HT1080 (cell line): ENCODE data around the gene SUCLA2. TPM values are rescaled to one million over a fixed set of nuclear protein-coding genes. Genes with fewer than 3 reads are reported as not detected.
"Not testable (repeated sequence)": the region's sequence is repeated elsewhere in the genome, so short reads cannot be mapped to it uniquely, and the experiment has no call there.

Experiments
- DNase-seq: peaks from one replicate; pipeline ENCODE4 v3.0.0-alpha.2; 2015; ENCODE audit warnings: low read depth
- total RNA-seq: library from RNA; depleted of rRNA; stranded (reverse); fragments of >200 nt; shearing (Covaris generic); gene quantifications from 2 replicates; pipeline ENCODE4 v1.2.3, GENCODE V29; 2014

The SUCLA2 gene
- total RNA-seq, 1 experiment from 2014 or later = 37.3 TPM

DNA sequence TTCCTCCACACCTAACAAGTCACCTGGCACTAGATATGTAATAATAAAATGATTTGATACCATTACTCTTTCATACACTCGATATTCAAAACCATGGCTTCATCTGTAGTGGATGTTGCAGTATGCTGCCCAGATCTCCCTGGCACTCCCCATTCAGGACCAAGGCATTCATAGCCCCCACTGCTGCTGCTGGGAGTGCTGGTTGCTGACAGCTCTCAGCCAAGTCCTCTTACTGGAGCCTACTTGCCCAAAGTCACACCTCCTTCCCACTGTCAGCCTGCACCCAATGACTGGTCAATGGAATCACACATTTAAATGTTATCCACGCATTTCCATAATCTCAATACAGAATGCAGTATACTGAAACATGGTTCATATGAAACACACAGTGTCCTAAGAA lies 3.7 kb downstream of the SUCLA2 start:
- no peak for DNase-seq

DNA sequence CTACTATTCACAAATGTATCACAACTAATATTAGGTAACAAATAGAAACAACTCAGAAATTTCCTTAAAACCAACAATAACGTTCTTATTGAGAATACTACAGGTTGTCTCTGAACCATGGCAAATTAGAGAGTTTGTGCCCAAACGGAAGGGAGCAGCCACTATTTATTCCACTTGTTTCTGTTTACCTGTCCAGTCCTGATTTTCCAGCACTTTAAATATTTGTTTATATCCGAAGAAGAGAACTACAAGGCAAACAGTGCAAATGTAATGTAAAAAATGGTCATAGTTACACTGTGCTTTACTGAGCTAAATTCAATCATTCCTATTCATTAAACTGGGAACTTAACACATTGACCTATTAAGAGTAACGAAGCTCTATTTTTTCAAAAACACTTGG lies 9.2 kb downstream of the SUCLA2 start:
- DNase-seq = no peak

GRCh38 chr13:47990920-47991466 lies 10.1 kb downstream of the SUCLA2 start:
- no peak for DNase-seq

DNA sequence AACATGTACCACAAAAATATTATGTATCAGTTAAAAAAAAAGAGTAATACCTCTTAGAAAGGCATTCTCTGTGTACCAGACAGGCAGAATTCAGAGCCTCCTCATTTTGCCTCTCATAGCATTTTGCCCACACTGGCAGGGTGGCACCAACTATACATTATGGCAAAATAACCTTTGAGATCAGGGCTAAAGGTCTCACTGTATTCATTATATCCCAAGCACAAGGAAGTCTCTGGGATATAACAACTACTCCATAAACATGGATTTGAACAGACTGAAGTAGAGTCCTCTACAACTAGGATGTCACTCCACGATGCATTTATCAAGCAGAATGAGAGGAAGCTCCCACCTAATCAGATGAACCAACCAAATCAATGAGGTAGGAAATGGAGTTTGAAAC lies 10.6 kb downstream of the SUCLA2 start:
- no peak for DNase-seq

- no peak for DNase-seq
These were observed 18.0 kb downstream of the SUCLA2 start for GRCh38 chr13:47983070-47983469.

DNA sequence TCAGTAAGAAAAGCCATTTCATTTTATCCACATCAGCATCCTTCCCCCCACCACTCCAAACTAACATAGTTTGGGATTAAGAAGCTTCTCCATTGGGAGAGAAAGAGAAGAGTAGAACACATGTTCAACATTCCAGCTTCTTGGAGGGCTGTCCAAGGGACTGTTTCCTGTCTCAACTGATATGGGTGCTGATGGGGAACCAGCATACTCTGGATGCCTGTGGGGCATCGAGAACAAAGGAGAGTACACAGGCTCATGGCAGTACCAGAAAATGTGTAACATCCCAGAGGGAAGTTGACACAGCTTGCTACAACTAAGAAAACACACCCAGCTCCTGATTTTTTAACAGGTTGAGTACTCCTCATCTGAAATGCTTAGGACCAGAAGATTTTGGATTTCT lies 24.7 kb downstream of the SUCLA2 start:
- no peak for DNase-seq

- no peak for DNase-seq
These were observed 36.2 kb downstream of the SUCLA2 start for GRCh38 chr13:47964863-47965262.

- no peak for DNase-seq
These were observed 38.8 kb downstream of the SUCLA2 start for GRCh38 chr13:47962237-47962636.

- DNase-seq = no peak
These were observed 41.4 kb downstream of the SUCLA2 start for GRCh38 chr13:47959468-47960247.

GRCh38 chr13:47957073-47957472 lies 44.0 kb downstream of the SUCLA2 start:
- no peak for DNase-seq

GRCh38 chr13:47955836-47956235 lies 45.2 kb downstream of the SUCLA2 start:
- no peak for DNase-seq

DNA sequence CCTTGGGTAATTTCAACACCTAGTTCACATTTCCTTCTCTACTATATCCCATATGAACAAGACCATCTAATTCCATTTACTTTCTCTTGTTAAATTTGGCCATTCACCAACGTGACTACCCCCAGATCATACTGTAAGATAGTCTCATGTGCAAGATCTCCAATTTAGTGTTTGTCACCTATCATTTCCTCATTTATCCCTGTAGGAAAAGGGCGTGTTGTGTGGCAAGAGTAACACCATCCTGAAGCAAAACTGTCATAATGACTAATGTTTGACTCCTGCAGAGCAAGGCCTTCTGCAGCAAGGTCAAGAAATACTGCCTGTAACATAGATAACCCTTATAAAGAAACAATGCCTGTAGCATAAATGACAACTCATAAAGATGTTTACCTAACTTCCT lies 51.3 kb downstream of the SUCLA2 start:
- no peak for DNase-seq

GRCh38 chr13:47945738-47946137 lies 55.3 kb downstream of the SUCLA2 start:
- DNase-seq = peak; percentile 23

DNA sequence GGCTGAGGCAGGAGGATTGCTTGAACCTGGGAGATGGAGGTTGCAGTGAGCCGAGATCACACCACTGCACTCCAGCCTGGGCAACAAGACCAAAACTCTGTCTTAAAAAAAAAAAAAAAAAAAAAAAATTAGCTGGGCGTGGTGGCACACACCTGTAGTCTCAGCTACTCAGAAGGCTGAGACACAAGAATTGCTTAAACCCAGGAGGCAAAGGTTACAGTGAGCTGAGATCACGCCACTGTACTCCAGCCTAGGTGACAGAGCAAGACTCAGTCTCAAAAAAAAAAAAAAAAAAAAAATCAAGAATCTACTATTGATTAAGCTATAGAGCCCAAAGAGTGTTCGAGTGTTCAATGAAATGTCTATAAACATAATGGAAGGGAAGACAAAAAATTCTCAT lies 55.9 kb downstream of the SUCLA2 start:
- DNase-seq = not testable (repeated sequence)

DNA sequence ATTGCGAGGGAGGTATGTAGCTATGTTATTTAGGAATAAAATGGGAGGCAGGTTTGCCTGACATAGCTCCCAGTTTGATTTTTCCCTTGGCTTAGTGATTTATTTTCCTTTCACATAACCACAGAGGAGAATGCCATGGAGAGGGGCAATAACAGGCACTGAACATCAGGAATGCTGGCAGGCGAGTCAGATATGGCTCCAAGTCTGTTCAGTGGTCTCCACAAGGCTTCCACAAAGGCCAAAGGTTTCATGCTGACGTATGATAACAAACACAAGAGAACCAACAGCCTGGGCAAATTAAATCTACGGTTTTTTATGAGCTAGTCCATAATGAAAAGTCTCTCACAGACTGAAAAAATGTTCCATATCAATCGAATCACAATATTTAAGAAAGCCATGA lies 66.7 kb downstream of the SUCLA2 start:
- peak; percentile 11 for DNase-seq

DNA sequence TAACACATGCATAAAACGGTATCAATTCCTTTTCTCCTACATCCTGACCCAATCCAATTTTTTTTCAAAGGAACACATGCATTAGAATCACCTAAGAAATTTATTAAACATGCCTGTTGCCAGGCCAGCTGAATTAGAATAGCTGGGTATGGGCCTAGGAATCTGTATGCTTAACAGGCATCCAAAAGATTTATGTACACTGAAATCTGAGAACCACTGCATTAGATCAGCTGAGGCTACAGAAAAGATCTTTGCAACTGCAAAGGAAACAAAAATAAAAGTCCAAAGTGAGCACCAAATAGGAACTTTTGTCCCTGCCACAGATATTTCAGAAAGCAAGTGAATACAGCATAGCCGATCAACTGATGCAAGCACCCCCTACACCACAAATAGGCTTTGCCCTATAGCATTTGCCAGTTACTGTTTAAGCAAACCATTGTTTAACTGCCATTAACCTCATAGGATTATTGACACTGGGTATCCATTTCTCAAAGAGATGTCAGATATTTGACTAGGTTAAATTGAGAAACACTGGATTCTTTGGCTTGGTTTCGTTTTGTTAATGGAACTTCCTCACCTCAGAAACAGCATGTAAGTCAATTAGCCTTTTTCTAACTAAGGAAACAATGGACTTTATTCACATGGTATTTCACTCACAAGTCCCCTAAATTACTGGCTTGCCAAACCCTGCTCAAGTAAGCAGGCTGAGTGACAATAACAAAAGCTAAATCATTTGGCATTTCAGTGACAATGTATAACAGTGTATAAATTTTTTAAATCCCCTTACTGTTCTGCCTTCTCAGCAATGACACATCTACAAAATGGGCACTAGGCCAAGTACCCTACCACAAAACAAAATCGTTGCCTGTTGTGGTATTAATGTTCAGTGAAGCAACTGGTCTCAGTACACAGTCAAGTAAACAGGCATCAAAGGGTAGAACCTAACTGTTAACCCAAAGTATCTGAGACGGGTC lies 67.8 kb downstream of the SUCLA2 start:
- peak; percentile 35 for DNase-seq

- no peak for DNase-seq
These were observed 70.4 kb downstream of the SUCLA2 start for GRCh38 chr13:47930649-47931165.

GRCh38 chr13:47929156-47929555 lies 71.9 kb downstream of the SUCLA2 start:
- no peak for DNase-seq

DNA sequence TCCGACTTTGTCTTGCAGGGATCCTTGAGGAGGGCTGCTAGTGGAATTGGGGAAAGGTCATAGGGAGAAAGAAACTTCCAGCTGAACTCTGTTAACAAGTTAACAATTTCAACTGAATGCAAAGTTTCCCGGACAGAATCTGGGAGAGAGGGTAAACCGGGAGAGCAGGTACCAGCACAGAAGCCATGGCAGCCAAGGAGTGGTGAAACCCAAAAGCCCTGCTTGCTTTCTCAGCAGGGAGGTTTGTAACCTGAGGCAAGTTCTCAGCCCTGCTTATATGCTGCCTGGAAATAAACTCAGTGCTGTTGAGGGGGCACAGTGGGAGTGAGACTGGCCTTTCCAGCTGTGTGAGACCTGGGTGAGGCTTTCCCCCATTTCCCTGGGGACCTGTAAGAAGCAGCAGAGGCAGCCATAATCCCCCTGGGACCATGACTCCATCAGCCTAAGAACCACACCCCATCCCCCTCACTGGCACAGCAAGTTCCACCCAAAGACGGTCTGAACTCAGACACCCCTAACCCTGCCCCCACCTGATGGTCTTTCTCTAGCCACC lies 84.0 kb downstream of the SUCLA2 start:
- DNase-seq = no peak

DNA sequence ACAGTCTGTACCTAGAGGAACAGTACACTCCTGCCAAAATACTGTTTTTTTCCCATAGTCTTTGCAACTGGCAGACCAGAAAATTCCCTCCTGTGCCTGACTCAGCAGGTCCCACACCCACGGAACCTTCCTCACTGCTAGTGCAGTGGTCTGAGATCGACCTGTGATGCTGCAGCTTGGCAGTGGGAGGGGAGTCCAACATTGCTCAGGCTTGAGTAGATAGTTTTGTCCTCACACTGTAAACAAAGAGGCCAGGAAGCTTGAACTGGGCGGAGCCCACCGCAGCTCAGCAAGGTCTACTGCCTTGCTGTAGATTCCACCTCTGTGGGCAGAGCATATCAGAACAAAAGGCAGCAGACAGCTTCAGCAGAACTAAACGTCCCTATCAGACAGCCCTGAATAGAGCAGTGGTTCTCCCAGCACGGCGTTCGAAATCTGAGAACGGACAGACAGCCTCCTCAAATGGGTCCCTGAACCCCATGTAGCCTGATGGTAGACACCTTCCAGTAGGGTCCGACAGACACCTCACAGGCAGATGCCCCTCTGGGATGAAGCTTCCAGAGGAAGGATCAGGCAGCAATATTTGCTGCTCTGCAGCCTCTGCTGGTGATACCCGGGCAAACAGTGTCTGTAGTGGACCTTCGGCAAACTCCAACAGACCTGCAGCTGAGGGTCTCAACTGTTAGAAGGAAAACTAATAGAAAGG lies 92.7 kb downstream of the SUCLA2 start:
- peak; percentile 48 for DNase-seq

GRCh38 chr13:47904891-47905290 lies 96.2 kb downstream of the SUCLA2 start:
- DNase-seq = no peak
